Astrocyte (in vitro differentiated cells and primary cell): ENCODE results near the gene ATXN1. TPM values are rescaled to one million over a fixed set of nuclear protein-coding genes. Genes with fewer than 3 reads are reported as not detected.

Experiments used
- DNase-seq: peaks from one replicate; pipeline ENCODE4 v3.0.0-alpha.2; 2010; ENCODE audit warnings: low read depth
- FAIRE-seq: peaks from 2 replicates; lab custom pipeline; 2011; peaks lifted over from hg19 to GRCh38; lab: Jason Lieb, UNC
- H2AFZ ChIP-seq: 2 replicates; pipeline ENCODE4 v1.6.0; 2012; ENCODE audit warnings: low read depth, low read length, inconsistent platforms
- H3K27ac ChIP-seq: 2 replicates; pipeline ENCODE4 v1.5.1; 2011; ENCODE audit warnings: low read depth, low read length, inconsistent platforms
- H3K27me3 ChIP-seq: 2 replicates; pipeline ENCODE4 v1.6.0; 2011; ENCODE audit warnings: low read length, inconsistent platforms; ENCODE audit not compliant: insufficient read depth
- H3K36me3 ChIP-seq: 2 replicates; pipeline ENCODE4 v1.5.1; 2011; ENCODE audit warnings: low read length, inconsistent platforms; ENCODE audit not compliant: insufficient read depth
- H3K4me1 ChIP-seq: 2 replicates; pipeline ENCODE4 v1.5.1; 2011; ENCODE audit warnings: low read length, inconsistent platforms; ENCODE audit not compliant: insufficient read depth
- H3K4me2 ChIP-seq: 2 replicates; pipeline ENCODE4 v1.6.0; 2012; ENCODE audit warnings: low read length, inconsistent platforms
- H3K4me3 ChIP-seq: 2 replicates; pipeline ENCODE4 v1.5.1; 2011; ENCODE audit warnings: low read depth, mild to moderate bottlenecking, low read length, inconsistent platforms; ENCODE audit not compliant: insufficient read depth
- H3K79me2 ChIP-seq: 2 replicates; pipeline ENCODE4 v1.6.0; 2012; ENCODE audit warnings: mild to moderate bottlenecking, low read length, inconsistent platforms; ENCODE audit not compliant: insufficient read depth
- H3K9ac ChIP-seq: 2 replicates; pipeline ENCODE4 v1.6.0; 2012; ENCODE audit warnings: mild to moderate bottlenecking, low read length, inconsistent platforms
- H3K9me3 ChIP-seq: 2 replicates; pipeline ENCODE4 v1.5.1; 2012; ENCODE audit warnings: low read depth, mild to moderate bottlenecking, low read length, inconsistent platforms; ENCODE audit not compliant: insufficient read depth
- H4K20me1 ChIP-seq: 2 replicates; pipeline ENCODE4 v1.6.0; 2012; ENCODE audit warnings: low read length, inconsistent platforms; ENCODE audit not compliant: insufficient read depth
- H3K27ac Mint-ChIP-seq: one replicate; pipeline ENCODE4 v1.8.0; 2021; ENCODE audit warnings: mild to moderate bottlenecking, mixed read lengths; ENCODE audit not compliant: unreplicated experiment
- H3K27me3 Mint-ChIP-seq: one replicate; pipeline ENCODE4 v1.8.0; 2021; ENCODE audit warnings: low read depth, mixed read lengths; ENCODE audit not compliant: unreplicated experiment
- H3K36me3 Mint-ChIP-seq: one replicate; pipeline ENCODE4 v1.8.0; 2021; ENCODE audit warnings: low read depth, mixed read lengths; ENCODE audit not compliant: unreplicated experiment
- H3K4me1 Mint-ChIP-seq: one replicate; pipeline ENCODE4 v1.8.0; 2021; ENCODE audit warnings: low read depth, mixed read lengths; ENCODE audit not compliant: unreplicated experiment
- H3K4me3 Mint-ChIP-seq: one replicate; pipeline ENCODE4 v1.8.0; 2021; ENCODE audit warnings: mild to moderate bottlenecking, moderate library complexity, mixed read lengths; ENCODE audit not compliant: unreplicated experiment
- H3K9me3 Mint-ChIP-seq: one replicate; pipeline ENCODE4 v1.8.0; 2021; ENCODE audit warnings: mild to moderate bottlenecking, mixed read lengths; ENCODE audit not compliant: unreplicated experiment
- EZH2 ChIP-seq: IDR thresholded peaks from 2 replicates; pipeline ENCODE4 v1.6.1; 2012; ENCODE audit warnings: mild to moderate bottlenecking, low read length, inconsistent platforms; ENCODE audit not compliant: insufficient read depth
- total RNA-seq: library from RNA; stranded (reverse); gene quantifications from 2 replicates; pipeline ENCODE4 v1.2.1, GENCODE V29; 2021
- TF ChIP-seq, protein P1 (sequence below): IDR thresholded peaks from 2 replicates; pipeline ENCODE4 v1.5.1; 2011; ENCODE audit warnings: low read depth, mild to moderate bottlenecking, inconsistent platforms, low read length, moderate library complexity; ENCODE audit not compliant: insufficient read depth

ATXN1 gene
- total RNA-seq, 1 donor from 2014 or later = 70.9 TPM

DNA sequence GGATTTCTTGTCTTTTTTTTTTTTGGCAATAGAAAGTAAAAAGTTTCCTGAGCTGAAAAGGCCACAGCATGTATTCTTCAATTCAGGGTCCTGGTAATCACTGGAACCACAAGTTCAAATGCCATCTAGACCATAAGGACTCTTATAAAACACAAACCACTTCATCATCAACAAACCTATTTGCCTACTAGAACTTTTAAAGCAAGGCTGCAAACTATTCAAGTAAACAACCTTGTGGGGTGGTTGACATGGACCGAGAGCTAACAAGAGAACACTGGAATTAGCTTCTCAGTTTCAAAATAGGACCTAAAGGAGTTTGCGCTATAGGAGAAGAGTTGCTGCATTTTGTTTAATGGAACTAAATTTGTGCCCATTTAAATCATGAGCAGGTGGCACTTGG lies 215.9 kb downstream of the ATXN1 start:
- Histone ChIP-seq H3K27me3 (no peaks in the 10 kb centered on the region), H3K4me2 (no peak overlapping the region), H3K79me2 (no peaks in the 10 kb centered on the region), H3K27ac (no peak overlapping the region), H3K36me3 (peaks cover 4% of the 10 kb centered on the region), H3K4me3 (no peak overlapping the region), H3K9ac (no peak overlapping the region), H3K9me3 (no peaks in the 10 kb centered on the region), H2AFZ (no peak overlapping the region), H3K4me1 (peaks cover 16% of the 10 kb centered on the region), H4K20me1 (peaks cover 17% of the 10 kb centered on the region)
- Mint-ChIP-seq H3K27me3 (no peaks in the 10 kb centered on the region), H3K4me1 (peaks cover 29% of the 10 kb centered on the region), H3K27ac (no peak overlapping the region), H3K4me3 (no peak overlapping the region), H3K9me3 (no peaks in the 10 kb centered on the region), H3K36me3 (peaks cover 25% of the 10 kb centered on the region)
- no peak for FAIRE-seq
- TF ChIP-seq, protein P1, sequence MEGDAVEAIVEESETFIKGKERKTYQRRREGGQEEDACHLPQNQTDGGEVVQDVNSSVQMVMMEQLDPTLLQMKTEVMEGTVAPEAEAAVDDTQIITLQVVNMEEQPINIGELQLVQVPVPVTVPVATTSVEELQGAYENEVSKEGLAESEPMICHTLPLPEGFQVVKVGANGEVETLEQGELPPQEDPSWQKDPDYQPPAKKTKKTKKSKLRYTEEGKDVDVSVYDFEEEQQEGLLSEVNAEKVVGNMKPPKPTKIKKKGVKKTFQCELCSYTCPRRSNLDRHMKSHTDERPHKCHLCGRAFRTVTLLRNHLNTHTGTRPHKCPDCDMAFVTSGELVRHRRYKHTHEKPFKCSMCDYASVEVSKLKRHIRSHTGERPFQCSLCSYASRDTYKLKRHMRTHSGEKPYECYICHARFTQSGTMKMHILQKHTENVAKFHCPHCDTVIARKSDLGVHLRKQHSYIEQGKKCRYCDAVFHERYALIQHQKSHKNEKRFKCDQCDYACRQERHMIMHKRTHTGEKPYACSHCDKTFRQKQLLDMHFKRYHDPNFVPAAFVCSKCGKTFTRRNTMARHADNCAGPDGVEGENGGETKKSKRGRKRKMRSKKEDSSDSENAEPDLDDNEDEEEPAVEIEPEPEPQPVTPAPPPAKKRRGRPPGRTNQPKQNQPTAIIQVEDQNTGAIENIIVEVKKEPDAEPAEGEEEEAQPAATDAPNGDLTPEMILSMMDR = no peak
- TF ChIP-seq EZH2 = no peak
- DNase-seq = no peak

DNA sequence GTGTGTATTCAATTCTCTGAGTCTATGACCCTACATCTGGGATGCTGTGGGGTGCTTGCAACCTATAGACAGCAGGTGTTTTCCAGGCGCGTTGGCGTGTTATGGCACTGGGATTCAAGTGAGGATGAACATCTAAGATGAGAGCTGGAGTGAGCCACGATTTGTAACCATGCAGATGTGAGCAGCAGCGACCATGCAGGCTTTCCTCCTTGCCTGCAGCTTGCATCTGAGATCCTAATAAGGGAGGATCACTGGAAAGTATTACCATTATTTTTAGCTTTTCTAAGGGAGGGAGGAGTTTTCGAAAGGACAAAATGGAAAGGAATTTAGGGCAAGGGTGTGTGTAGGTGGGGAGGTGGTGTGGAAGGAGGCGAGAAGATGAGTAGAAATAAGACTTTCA lies 216.7 kb downstream of the ATXN1 start:
- Histone ChIP-seq H3K36me3 (peaks cover 4% of the 10 kb centered on the region), H3K4me1 (peaks cover 16% of the 10 kb centered on the region), H3K4me2 (no peak overlapping the region), H2AFZ (no peak overlapping the region), H3K27me3 (no peaks in the 10 kb centered on the region), H3K9ac (no peak overlapping the region), H4K20me1 (peaks cover 16% of the 10 kb centered on the region), H3K9me3 (no peaks in the 10 kb centered on the region), H3K79me2 (no peaks in the 10 kb centered on the region), H3K4me3 (no peak overlapping the region), H3K27ac (no peak overlapping the region)
- FAIRE-seq (no peak), DNase-seq (no peak)
- no peaks in the 10 kb centered on the region for H3K27me3 Mint-ChIP-seq
- peak overlapping the region; percentile 23 for H3K27ac Mint-ChIP-seq
- H3K9me3 Mint-ChIP-seq = no peaks in the 10 kb centered on the region
- no peak for TF ChIP-seq EZH2
- TF ChIP-seq, protein P1 = no peak
- peaks cover 27% of the 10 kb centered on the region for H3K36me3 Mint-ChIP-seq
- H3K4me1 Mint-ChIP-seq = peaks cover 33% of the 10 kb centered on the region
- no peak overlapping the region for H3K4me3 Mint-ChIP-seq

DNA sequence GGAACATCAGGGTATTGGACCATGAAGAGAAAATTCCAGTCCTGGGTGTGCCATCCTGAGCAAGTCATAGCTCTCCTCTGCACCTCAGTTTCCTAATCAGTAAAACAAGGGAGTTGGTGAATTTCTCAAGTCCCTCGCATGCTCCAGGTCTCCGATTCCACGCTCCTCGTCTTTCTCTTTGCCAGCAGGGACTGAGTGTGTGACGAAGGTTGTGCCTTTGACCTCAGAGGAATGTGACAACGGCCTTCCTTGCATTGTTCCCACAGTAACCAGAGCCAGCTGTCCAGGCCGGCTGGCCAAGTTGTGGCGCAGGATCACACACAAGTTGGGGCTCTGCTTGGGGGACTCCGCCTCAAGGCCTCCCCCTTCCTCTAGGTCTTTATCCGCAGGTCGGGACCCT lies 217.3 kb downstream of the ATXN1 start:
- Histone ChIP-seq H3K4me2 (no peak overlapping the region), H3K79me2 (no peaks in the 10 kb centered on the region), H3K27ac (no peak overlapping the region), H3K27me3 (no peaks in the 10 kb centered on the region), H3K9me3 (no peaks in the 10 kb centered on the region), H2AFZ (no peak overlapping the region), H3K4me3 (no peak overlapping the region), H3K9ac (no peak overlapping the region), H3K4me1 (peaks cover 16% of the 10 kb centered on the region), H3K36me3 (peaks cover 4% of the 10 kb centered on the region), H4K20me1 (peaks cover 15% of the 10 kb centered on the region)
- no peaks in the 10 kb centered on the region for H3K27me3 Mint-ChIP-seq
- TF ChIP-seq, protein P1 = no peak
- no peak for TF ChIP-seq EZH2
- H3K4me1 Mint-ChIP-seq = peaks cover 38% of the 10 kb centered on the region
- no peak for FAIRE-seq
- no peak overlapping the region for H3K4me3 Mint-ChIP-seq
- peaks cover 30% of the 10 kb centered on the region for H3K36me3 Mint-ChIP-seq
- DNase-seq = peak; percentile 36
- H3K27ac Mint-ChIP-seq = no peak overlapping the region
- H3K9me3 Mint-ChIP-seq = no peaks in the 10 kb centered on the region
